COLO829 (cell line): ENCODE results near the gene FER.
A peak's percentile ranks its signal among the peaks of the same experiment; 100 is the strongest.
"Not testable (repeated sequence)": the region's sequence is repeated elsewhere in the genome, so short reads cannot be mapped to it uniquely, and the experiment has no call there.

Source experiments
- DNase-seq: peaks from one replicate; pipeline ENCODE4 v3.0.0; 2012; ENCODE audit warnings: low spot score

The FER gene

DNA sequence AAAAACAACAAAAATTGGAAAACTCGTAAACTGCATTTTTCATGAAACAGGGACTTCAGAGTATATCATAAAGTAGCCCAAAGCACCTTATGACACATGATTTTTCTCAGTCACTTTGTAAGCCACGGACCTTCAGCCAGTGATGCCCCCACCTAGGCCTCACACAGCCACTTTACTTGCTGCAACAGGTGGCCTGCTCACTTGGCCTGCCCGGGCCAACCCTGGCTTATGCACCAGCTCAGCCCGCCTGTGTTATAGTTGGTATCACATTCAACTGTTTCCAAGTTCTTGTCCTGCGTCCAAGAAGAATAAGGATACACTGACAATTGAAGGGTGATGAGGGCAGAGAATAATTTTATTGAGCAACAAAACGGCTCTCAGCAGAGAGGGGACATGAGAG, 219.2 kb downstream of the FER start:
- no peak for DNase-seq

DNA sequence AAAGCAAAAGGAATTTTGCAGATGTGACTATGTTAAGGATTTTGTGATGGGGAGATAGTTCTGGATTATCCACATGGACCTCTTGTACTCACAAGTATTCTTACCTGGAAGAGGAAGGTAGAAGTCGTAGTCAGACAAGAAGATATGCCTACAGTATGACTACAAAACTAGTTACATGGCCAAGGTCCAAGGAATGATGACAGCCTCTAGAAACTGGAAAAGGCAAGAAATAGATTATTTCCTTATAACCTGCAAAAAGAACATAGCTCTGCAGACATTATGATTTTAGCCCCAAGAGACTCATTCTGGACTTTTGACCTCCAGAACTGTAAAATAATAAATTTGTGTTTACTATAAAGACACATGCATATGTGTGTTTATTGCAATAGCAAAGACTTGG, 226.9 kb downstream of the FER start:
- no peak for DNase-seq

DNA sequence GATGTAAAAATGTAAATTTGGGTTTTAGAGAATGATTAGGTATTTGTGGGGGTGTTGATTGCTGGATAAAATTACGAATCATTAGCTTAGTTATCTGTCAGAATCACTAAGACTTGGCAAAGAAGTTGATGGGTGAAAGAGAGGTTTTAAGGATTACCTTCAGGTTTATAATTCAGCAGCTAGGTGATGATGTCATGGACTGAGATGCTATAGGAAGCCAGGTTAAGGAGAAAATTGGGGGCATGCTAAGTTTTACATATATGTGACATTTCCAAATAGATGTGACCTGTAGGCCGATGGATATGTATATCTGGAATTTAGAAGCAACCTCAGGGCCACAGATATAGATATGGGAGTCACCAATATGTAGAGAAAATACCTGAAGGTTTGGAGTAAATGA, 228.0 kb downstream of the FER start:
- no peak for DNase-seq

DNA sequence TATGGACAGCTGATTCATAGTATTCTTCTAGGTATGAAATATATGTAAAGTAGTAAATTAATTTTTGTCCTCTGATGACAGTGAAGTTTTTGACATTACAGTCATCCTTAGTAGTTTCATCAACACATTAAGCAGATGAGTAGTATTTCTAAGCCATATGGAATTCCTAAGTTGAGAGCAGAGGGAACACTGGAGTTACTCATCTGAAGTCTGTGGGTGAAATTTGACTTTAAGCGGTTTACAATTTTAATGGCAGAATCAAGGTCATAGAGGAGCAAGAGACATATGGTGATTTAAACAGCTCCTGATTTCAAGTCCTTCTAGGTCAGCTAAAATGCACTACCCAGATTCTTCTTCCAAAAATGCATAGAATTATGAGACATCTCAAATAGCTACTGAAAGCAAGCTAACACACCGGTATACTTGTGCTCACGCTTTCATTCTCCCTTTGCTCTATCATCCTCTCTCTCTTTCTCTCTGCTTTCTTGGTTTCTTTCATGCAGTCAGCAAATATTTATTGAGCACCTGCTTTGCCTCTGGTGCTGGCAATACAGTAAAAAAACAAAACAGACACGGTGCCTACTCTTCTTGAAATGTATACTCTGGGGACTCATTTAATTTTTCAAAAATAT, 235.9 kb downstream of the FER start:
- DNase-seq: no peak

DNA sequence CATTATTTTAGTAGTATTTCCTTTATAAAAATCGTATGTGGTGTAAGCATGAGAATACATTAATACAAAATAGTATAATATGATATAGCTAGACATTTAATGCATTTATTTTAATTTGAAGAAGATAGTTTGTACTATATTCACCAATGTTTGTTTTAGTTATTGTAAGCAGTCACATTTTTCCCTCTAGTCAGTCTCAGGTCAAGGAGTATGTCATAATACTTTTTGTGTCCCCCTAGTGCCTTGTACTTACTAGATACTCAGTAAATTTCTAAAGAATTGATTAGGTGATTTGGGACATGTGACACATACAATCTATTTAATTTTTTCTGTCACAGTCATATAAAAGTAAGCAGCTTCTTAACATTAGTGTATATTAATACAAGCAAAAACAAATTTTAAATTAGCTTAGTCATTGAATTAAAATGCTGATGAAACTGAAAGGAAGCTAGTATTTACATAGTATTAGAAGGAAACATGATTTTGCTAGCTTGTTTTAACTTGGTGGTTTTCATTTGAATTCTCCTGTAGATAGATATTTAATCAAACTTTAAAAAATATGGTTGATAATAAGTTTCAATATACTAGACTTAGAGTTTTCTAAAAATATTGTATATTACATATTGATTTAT, 242.2 kb downstream of the FER start:
- DNase-seq: no peak

DNA sequence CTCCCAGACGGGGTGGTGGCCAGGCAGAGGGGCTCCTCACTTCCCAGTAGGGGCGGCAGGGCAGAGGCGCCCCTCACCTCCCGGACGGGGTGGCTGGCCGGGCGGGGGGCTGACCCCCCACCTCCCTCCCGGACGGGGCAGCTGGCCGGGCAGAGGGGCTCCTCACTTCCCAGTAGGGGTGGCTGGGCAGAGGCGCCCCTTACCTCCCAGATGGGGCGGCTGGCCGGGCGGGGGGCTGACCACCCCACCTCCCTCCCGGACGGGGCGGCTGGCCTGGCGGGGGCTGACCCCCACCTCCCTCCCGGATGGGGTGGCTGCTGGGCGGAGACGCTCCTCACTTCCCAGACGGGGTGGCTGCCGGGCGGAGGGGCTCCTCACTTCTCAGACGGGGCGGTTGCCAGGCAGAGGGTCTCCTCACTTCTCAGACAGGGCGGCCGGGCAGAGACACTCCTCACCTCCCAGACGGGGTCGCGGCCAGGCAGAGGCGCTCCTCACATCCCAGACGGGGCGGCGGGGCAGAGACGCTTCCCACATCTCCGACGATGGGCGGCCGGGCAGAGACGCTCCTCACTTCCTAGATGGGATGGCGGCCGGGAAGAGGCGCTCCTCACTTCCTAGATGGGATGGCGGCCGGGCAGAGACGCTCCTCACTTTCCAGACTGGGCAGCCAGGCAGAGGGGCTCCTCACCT, 244.8 kb downstream of the FER start:
- not testable (repeated sequence) for DNase-seq

DNA sequence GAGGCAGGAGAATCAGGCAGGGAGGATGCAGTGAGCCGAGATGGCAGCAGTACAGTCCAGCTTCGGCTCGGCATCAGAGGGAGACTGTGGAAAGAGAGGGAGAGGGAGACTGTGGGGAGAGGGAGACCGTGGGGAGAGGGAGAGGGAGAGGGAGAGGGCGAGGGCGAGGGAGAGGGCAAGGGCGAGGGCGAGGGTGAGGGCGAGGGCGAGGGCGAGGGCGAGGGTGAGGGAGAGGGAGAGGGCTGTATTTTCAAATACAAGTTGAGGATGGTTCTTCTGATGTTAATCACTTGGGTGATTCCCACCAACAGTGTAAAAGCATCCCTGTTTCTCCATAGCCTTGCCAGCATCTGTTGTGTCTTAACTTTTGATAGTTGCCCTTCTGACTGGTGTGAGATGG, 245.7 kb downstream of the FER start:
- not testable (repeated sequence) for DNase-seq

DNA sequence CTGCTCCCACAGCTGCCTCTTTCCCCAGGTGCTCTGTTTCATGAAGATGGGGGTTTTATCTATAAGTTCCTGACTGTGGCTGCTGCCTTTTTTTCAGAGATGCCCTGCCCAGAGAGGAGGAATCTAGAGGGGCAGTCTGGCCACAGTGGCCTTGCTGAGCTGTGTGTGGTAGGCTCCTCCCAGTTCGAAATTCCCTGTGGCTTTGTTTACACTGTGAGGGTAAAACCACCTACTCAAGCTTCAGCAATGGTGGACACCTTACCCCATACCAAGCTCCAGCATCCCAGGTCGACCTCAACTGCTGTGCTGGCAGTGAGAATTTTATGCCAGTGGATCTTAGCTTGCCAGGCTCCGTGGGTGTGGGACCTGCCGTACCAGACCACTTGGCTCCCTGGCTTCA, 250.0 kb downstream of the FER start:
- DNase-seq: no peak

DNA sequence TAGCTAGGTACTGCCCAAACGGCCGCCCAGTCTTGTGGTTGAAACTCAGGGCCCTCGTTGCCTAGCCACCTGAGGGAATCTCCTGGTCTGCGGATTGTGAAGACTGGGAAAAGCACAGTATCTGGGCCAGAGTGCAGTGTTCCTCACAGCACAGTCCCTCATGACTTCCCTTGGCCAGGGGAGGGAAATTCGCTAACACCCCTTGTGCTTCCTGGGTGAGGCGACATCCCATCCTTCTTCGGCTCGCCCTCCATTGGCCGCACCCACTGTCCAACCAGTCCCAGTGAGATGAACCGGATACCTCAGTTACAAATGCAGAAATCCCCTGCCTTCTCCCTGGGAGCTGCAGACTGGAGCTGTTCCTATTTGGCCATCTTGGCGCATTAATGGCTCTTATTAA, 250.5 kb downstream of the FER start:
- no peak for DNase-seq

DNA sequence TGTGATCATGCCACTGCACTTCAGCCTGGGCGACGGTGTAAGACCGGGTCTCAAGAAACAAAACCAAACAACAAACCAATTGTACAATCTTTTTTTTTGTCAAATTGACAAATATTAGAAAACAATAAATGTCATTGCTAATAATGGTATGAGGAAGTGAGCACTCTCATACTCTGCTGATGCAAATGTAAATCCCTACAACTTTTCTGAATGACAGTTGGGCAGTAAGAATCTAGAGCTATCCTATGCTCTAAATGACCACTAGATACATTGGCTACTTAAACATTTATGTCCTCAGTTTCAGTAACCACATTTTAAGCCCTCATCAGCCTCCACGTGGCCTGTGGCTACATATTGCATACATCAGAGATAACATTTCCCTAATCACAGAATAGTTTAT, 256.2 kb downstream of the FER start:
- DNase-seq: no peak

DNA sequence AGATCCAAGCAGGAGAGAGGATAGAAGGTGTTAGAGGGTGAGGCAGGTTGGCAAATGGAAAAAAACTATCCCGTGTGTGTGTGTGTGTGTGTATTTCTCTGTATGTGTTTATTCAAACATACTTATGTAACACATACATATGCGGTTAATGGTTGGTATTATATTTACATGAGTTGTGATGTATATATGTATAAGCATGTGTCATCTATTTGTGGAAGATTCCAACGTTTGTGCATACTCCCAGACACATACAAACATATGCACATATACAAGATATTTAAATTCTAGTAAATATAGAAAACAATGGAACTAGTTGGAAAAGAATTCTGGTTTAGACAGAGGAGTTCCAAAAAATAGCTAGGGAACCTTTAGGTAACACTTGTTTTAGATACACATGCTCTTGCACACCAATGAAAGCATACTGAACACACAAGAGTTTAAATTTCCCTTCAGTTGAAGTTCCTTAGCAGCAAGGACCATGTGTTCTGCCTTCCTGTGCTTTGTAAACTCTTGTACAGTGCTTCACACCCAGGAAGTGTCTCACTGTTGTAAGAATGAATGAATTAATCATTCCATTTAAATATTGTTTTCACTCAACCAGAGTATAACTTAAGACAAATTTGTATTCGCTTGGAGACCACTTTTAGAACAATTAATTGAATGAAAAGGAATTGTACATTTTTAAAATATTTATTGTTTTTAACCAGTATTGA, 257.8 kb downstream of the FER start:
- no peak for DNase-seq

DNA sequence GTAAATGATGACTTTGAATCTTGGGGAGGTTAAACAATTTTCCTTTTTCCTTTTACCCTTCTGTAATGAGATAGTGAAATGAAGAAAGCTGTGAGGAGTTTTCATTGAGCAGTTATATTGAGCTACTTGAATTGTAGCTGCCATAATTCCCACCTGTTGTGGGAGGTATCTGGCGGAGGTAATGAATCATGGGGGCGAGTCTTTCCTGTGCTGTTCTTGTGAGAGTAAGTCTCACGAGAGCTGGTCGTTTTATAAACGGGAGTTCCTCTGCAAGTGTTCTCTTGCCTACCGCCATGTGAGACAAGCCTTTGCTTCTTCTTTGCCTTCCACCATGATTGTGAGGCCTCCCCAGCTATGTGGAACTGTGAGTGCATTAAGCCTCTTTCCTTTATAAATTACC, 258.4 kb downstream of the FER start:
- no peak for DNase-seq

DNA sequence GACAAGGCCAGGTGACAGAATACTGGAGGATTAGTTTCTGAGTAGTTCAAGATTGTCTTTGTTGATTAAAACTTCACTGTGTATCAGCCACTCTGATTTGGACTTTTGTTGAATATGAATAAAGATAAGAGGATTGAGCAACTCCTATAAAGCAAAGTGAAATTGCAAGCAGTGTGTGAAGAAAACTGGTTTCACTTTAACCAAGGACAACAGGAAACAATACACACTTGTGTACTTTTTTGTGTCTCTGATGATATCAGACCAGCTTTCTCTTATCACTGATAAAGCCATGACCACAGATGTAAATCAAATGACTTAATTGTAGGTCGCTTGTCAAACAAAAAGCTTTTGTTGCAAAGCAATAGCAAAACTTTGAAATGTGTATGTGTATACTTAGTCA, 268.6 kb downstream of the FER start:
- peak; percentile 28 for DNase-seq

DNA sequence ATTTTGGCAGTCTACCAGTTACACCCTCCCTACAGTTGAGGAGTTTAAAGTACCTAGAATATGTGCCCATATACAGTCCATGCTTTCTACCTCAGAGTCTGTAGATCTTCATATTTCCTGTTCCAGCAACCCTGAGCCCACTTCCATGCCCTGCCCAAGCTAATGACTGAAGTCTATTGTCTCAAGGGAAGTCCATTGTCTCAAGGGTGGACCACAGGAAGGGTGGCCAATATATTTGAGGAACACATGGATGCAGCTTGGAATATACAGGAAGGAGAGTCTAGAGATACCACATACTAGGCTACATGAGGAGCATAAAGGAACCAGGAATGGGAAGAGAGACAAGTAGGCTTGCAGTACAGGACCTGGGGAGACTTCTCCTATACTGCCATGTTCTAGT, 274.4 kb downstream of the FER start:
- no peak for DNase-seq

DNA sequence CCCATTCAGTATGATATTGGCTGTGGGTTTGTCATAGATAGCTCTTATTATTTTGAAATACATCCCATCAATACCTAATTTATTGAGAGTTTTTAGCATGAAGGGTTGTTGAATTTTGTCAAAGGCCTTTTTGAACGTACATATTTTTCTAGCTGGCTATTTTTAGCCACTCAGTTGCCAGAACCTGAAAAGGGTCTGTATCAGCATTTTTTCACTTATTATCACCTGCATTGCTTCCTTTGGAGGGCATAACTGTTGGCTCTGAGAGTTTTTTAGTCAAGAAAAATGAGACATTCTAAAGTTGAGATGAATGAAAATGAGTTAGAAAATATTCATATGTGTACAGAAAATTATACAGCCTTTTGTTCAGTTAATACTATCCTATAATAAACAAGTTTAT, 278.0 kb downstream of the FER start:
- DNase-seq: not testable (repeated sequence)

DNA sequence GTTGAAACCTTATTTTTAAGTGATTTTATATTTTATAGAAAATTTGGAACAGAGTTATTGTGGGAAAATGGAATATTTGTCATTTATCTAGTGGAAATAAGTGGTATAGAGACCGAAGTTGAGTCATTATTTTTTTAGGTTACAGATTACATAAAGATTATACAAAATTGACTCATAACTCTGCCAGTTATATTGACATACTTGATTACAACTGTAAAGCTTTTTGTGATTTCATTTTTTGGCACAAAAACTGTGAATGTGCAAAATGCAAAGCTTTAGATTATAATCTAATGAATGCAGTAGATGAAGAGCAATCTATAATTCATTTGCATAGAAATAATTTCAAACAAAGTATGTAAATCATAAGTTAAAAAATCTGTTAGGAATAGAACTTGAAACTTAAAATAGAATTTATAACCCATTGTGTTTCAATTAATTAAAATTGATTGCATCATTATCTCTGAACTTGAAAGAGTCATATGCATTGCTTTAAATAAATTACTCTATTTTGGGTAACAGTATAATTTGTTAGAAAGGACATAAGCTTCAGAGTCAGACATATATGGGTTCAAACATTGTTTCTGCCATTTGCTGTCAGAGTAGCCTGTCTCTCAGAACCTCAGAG, 280.4 kb downstream of the FER start:
- DNase-seq: no peak

DNA sequence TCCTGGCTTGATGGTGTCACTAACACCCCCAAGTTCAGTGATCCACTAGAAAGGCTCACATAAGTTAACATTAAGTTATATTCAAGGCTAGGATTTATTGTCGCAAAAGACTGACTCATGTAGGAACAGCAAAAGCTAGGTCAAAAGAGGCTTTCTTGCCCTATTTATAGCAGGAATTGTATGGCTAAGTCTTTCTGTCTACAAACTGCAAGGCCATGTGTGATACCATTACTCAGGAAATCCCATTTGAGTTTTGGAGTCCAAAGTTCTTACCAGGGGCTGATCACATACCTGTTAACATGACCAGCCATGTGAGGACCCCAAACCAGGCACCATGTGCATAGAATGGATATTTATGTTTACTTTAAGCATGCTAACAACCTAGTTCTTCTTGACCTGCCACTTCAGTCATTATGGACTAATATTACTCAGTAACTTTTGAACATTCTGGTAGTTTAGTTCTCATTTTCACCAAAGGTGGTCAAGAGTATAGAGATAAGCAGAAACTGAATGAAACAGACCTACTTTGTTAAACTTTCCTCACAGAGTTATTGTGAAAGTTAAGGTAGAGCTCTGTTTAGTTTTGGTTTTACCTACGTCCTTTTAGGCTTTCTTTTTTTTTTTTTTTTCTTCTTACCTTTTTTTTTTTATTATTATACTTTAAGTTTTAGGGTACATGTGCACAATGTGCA, 281.1 kb downstream of the FER start:
- DNase-seq: no peak

DNA sequence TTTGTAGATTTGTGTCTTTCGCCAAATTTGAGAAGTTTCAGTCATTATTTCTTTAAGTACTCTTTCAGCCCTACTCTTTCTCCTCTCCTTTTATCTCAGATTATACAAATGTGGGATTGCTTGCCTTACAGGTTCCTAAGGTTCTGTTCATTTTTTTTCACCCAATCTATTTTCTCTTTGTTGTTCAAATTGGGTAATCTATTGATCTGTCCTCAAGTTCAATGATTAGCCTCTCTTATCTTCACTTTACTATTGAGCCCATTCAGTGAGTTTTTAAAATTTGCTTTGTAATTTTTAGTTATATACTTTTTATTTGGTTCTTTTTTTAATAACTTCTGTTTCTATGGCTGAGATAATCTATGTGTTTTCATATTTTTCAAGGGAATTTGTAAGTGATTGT, 282.1 kb downstream of the FER start:
- no peak for DNase-seq

DNA sequence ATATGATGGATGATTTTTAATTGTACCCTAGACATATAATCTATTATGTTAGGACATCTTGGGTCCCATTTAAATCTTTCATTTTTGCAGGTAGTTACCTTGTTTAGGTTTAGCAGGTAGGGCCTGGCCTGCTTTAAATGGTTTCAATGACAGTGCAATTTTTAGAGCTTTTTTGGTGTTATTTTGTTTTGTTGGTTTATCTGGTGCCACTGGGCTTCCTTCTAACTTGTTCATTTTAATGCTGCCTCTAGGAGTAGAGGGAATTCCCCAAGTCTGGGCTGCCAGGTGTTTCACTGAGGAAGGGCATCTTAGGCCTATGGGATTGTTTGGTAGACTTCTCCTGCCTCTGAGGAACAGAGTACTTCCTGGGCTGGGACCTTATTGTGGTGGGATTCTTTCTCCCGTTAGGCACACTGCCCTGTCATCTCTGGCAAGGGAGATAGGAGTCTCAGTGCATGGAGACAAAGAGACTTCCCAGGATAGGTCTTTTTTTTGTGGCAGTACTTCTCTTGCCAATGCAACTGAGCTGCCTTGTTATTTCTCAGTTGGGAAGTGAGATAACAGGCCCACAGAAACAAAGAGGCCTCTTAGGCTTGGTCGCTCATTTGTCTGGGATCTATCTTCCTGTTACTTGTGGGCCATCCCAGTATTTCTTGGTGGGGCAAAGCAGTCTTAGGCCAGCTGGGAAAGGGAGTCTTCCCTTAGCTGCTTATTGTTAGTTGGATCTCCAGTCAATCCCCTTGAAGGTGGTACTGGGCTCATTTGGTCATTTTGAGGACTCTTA, 282.9 kb downstream of the FER start:
- DNase-seq: no peak

DNA sequence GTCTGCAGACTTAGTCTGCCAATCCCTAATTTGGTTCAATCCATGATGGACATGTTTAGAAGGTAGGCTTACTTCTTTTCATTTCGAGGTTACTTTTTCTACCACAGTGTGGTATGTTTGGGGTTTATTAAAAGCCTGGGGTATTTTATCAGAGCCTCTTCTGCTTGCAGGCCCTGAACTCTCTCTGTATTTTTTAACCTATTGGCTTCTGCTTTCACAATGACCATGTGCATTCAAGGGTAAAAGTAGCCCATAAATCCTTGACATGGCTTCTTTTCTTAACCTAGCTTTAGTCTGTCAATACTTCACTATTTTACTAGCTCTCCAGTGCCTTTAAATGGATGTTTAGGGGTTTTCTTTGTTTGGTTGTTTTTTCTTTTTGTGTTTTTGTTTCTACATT, 286.6 kb downstream of the FER start:
- DNase-seq: no peak

DNA sequence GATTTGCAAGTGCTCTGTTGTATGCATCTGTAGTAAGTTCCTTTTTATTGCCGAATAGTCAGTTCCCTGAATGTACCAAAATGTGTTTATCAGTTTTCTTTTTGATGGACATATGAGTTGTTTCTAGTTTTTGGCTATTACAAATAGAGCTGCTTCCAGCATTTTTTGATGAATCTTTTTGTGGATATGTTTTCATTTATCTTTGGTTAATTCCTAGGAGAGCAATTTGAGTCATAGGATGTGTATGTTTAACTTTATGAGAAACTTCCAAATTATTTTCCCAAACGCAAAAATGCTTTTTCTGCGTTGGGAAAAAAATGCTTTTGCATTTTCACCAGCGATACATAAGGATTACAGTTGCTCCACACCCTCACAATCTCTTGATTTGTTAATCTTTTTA, 287.7 kb downstream of the FER start:
- no peak for DNase-seq
